HG03457 (cell line): ENCODE data around the gene OR10V1.
"Not testable (repeated sequence)": the region's sequence is repeated elsewhere in the genome, so short reads cannot be mapped to it uniquely, and the experiment has no call there.

Source experiments
- ATAC-seq: cut with Tn5 transposase; IDR thresholded peaks from one replicate; pipeline ENCODE4 v1.9.1; 2021; ENCODE audit warnings: moderate number of reproducible peaks; ENCODE audit not compliant: unreplicated experiment

OR10V1 gene

GRCh38 chr11:59710136-59710847 is 3.4 kb downstream of the OR10V1 start:
- no peak for ATAC-seq

DNA sequence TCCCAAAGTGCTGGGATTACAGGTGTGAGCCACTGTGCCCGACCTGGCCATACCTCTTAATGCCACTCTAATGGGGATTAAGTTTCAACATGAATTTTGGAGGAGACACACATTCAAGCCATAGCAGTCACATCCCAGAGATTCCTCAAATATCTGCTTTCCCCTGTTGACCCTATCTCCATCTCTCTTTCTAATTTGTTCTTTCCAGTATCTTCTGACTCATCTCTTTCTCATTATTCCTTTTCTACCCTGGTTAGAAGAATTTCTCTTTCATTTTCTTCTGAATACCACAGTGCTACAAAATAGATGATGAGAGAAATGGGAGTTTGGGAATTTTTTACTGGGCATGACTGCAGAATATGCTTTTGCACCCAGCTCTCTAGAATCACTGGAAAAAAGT is 5.1 kb downstream of the OR10V1 start:
- no peak for ATAC-seq

DNA sequence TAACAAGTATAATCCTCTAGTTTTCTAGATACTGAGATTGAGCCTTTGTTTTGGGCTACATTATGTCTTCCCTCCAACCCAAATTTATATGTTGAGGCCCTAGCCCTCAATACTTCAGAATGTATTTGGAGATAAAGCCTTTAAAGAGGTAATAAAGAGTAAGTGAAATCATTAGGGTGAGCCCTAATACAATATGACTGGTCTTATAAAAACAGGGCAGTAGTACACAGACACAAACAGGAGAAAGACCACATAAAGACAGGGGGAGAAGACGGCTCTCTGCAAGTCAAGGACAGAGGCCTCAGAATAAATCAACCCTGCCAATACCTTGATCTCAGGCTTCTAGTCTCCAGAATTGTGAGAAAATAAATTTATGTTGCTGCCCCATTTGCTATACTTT is 6.3 kb downstream of the OR10V1 start:
- ATAC-seq, result no peak

DNA sequence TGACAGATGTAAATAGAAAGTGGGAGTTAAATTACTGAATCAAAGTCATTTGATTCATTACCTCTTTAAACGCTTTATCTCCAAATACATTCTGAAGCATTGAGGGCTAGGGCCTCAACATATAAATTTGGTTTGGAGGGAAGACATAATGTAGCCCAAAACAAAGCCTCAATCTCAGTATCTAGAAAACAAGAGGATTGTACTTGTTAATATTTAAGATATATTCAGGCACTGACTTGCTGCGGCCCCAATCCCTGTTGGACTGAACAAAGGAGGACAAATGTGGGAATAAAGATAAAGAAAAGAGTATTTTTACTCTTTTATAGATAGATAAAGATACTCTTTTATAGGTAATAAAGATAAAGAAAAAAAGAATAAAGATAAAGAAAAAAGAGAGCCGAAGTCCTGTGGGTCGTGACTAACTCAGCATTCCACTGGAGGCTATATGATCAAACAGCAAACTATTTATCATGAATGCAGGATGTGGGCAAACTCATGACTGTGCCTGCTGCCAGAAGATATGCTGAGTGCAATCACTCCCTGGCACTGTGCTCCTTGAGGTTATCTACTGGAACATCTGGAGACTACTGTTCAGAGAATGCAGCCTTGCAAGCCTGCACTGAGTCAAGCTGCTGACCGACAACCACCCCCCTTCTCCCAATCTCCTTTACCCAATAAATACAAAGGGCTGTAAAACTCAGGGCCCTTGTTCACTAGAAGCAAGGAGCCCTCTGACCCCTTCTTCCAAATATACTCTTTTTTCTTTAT is 6.9 kb downstream of the OR10V1 start:
- no peak for ATAC-seq

DNA sequence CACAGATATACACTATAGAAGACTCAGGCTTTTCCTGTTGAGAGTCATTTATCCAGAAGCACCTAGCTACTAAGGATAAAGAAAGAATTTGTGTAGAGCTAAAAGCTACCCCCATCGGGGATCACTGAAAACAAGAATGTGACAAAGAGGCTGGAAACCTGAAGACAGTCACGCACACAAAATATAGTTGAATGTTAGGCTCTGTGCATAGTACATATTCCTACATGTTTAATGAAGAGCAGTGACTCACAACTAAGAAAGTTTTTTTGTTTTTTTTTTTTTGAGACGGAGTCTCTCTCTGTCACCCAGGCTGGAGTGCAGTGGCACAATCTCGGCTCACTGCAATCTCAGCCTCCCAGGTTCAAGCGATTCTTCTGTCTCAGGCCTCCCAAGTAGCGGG is 8.4 kb downstream of the OR10V1 start:
- ATAC-seq, result no peak

GRCh38 chr11:59703515-59703914 is 10.1 kb downstream of the OR10V1 start:
- not testable (repeated sequence) for ATAC-seq

DNA sequence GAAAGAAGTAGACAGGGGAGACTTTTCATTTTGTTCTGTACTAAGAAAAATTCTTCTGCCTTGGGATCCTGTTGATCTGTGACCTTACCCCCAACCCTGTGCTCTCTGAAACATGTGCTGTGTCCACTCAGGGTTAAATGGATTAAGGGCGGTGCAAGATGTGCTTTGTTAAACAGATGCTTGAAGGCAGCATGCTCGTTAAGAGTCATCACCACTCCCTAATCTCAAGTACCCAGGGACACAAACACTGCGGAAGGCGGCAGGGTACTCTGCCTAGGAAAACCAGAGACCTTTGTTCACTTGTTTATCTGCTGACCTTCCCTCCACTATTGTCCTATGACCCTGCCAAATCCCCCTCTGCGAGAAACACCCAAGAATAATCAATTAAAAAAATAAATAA is 13.5 kb downstream of the OR10V1 start:
- not testable (repeated sequence) for ATAC-seq

DNA sequence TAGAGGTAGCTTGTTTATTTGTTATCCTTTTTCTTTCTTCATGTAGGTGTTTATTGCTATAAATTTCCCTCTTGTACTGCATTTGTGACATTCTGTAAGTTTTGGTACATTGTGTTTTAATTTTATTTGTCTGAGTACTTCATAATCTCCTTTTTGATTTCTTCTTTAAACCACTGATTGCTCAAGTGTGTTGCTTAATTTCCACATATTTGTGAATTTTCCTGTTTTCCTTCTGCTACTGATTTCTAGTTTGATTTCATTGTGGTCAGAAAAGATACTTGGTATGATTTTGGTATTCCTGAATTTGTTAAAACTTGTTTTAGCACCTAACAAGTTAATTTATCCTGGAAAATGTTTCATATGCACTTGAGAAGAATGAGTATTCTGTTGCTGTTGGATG is 15.1 kb downstream of the OR10V1 start:
- ATAC-seq, result no peak

- ATAC-seq, result no peak
These were observed 20.7 kb downstream of the OR10V1 start for GRCh38 chr11:59692915-59693314.

DNA sequence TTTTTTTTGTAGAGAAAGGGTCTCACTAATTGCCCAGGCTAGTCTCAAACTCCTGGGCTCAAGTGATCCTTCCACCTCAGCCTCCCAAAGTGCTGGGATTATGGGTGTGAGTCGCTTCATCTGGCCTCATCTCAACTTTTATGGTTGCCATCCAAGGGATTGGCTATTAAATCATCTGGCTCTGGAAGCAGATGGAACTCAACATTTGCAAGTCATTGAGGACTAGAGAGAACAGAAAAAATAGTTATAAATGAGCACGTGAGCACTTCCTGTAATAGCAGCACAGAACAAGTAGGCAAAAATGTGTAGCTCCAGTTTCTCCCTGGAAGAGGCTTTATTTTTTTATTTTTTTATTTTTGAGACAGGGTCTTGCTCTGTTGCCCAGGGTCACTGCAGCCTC is 22.5 kb downstream of the OR10V1 start:
- ATAC-seq, result no peak

- no peak for ATAC-seq
These were observed 24.6 kb downstream of the OR10V1 start for GRCh38 chr11:59689015-59689414.

- not testable (repeated sequence) for ATAC-seq
These were observed 32.4 kb downstream of the OR10V1 start for GRCh38 chr11:59681260-59681725.

DNA sequence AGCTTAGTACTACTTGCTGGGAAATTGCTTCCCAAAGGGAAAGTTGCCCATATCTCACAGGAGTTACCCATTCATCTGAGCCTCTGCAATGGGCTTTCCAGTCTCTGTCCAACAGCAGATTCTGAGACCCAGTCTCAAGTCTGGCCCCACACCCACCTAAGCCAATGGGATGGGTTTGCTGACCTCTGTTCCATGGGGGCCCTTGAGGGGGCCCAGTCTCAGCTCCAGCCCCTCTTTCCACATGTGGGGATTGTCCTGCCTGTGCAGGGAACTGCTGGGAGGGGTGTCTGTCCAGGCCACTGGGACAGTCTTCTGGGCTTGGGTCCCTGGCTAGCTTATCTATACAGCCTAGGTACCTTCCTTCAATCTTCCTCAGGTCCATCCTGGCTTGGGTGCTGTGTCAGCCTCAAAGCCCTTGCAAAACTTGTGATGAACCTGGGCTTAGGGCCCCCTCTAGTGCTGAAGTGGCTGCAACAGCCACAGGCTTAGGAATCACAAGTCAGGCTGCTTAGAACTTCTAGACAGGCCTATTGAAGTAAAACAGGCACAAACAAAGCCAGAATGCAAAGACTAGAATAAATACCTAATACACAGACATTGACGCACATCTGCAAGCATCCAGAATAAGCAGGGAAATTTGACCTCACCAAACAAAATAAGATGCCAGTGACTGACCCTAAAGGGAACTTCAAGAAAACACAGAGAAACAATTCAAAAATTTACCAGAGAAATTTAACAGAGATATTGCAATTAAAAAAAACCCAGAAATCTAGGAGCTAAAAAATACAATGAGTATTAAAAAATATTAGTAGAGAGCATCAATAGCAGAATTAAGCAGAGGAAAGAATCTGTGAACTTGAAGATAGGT is 33.1 kb downstream of the OR10V1 start:
- ATAC-seq, result no peak

DNA sequence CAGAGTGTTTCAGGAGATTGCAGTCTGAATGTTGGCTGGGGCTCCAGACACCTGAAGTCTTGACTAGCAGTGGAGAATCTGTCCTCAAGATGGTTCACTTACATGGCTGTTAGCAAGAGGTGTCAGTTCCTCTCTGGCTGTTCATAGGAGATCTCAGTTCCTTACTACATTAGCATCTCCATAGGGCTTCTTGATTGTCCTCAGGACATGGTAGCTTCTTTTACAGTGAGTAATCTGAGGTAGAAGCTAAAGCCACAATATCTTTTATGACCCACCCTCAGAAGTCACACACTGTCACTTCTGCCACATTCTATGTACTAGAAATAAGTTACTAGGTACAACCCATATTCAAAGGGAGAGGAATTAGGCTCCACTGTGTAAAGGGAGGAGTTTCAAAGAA is 34.3 kb downstream of the OR10V1 start:
- ATAC-seq, result no peak

DNA sequence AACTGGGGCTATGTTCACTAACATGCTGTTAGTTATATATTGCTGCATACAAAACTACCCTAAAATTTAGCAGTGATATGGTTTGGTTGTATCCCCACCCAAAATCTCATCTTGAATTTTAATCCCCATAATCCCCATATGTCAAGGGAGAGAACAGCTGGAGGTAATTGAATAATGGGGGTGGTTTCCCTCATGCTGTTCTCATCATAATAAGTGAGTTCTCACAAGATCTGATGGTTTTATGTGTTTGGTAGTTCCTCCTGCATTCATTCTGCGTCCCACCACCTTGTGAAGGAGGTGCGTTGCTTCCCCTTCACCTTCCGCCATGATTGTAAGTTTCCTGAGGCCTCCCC is 34.9 kb downstream of the OR10V1 start:
- no peak for ATAC-seq

- ATAC-seq, result no peak
These were observed 35.4 kb downstream of the OR10V1 start for GRCh38 chr11:59678118-59678812.

DNA sequence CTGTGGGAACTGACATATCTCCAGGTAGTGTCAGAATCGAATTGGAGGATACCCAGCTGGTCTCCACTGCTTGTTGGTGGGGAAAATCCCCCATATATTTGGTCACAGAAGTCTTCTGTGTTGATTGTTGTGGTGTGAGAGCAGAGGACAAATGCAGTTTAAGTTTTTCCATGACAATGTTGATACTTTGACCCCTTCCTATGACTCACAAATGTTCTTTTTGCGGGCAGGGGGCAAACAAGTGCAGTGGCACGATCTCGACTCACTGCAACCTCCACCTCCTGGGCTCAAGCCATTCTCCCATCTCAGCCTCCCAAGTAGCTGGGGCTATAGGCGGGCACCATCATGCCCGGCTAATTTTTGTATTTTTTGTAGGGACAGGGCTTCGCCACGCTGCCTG is 37.4 kb downstream of the OR10V1 start:
- no peak for ATAC-seq

GRCh38 chr11:59674291-59674690 is 39.4 kb downstream of the OR10V1 start:
- ATAC-seq, result no peak

DNA sequence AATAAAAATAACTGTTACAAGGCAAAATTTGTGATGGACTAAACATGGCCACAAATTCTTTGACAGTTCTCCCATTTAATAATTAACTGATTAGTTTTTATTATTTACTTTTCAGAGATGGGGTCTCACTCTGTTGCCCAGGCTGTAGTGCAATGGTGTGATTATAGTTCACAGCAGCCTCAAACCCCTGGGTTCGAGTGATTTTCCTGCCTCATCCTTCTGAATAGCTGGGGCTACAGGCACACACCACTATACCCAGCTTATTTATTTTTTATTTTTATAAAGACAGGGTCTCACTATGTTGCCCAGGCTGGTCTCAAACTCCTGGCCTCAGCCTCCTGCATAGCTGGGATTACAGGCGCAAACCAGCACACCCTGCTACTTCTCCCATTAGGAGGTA is 40.4 kb downstream of the OR10V1 start:
- ATAC-seq, result no peak

GRCh38 chr11:59671471-59671870 is 42.2 kb downstream of the OR10V1 start:
- ATAC-seq, result no peak

- ATAC-seq, result no peak
These were observed 44.0 kb downstream of the OR10V1 start for GRCh38 chr11:59669611-59670009.
